ENCODE results near the gene CCBE1.
"Not testable (repeated sequence)": the region's sequence is repeated elsewhere in the genome, so short reads cannot be mapped to it uniquely, and the experiment has no call there.

Gene CCBE1

GRCh38 chr18:59656373-59656887 lies 40.8 kb downstream of the CCBE1 start:
- DNase-seq (ENCODE audit: low read depth) = no peak

GRCh38 chr18:59655676-59656075 lies 41.5 kb downstream of the CCBE1 start:
- no peak for DNase-seq (ENCODE audit: low read depth)

- DNase-seq (ENCODE audit: low read depth) = no peak
Observed at GRCh38 chr18:59651071-59651470, 46.2 kb downstream of the CCBE1 start.

- no peak for DNase-seq (ENCODE audit: low read depth)
Observed at GRCh38 chr18:59650266-59650820, 46.9 kb downstream of the CCBE1 start.

GRCh38 chr18:59649591-59649990 lies 47.6 kb downstream of the CCBE1 start:
- no peak for DNase-seq (ENCODE audit: low read depth)

GRCh38 chr18:59648469-59648868 lies 48.8 kb downstream of the CCBE1 start:
- not testable (repeated sequence) for DNase-seq (ENCODE audit: low read depth)

GRCh38 chr18:59646963-59647307 lies 50.3 kb downstream of the CCBE1 start:
- DNase-seq (ENCODE audit: low read depth) = no peak

- no peak for DNase-seq (ENCODE audit: low read depth)
Observed at GRCh38 chr18:59646228-59646962, 50.8 kb downstream of the CCBE1 start.

- DNase-seq (ENCODE audit: low read depth) = no peak
Observed at GRCh38 chr18:59643740-59644139, 53.5 kb downstream of the CCBE1 start.

- DNase-seq (ENCODE audit: low read depth) = no peak
Observed at GRCh38 chr18:59640721-59641120, 56.5 kb downstream of the CCBE1 start.

GRCh38 chr18:59639821-59640220 lies 57.4 kb downstream of the CCBE1 start:
- no peak for DNase-seq (ENCODE audit: low read depth)

GRCh38 chr18:59639136-59639535 lies 58.1 kb downstream of the CCBE1 start:
- DNase-seq (ENCODE audit: low read depth) = no peak

- DNase-seq (ENCODE audit: low read depth) = no peak
Observed at GRCh38 chr18:59633961-59634485, 63.2 kb downstream of the CCBE1 start.

- no peak for DNase-seq (ENCODE audit: low read depth)
Observed at GRCh38 chr18:59633317-59633716, 63.9 kb downstream of the CCBE1 start.

- DNase-seq (ENCODE audit: low read depth) = no peak
Observed at GRCh38 chr18:59631583-59632181, 65.5 kb downstream of the CCBE1 start.

GRCh38 chr18:59629894-59630293 lies 67.3 kb downstream of the CCBE1 start:
- no peak for DNase-seq (ENCODE audit: low read depth)

GRCh38 chr18:59628995-59629394 lies 68.2 kb downstream of the CCBE1 start:
- DNase-seq (ENCODE audit: low read depth) = no peak

- no peak for DNase-seq (ENCODE audit: low read depth)
Observed at GRCh38 chr18:59627414-59627813, 69.8 kb downstream of the CCBE1 start.

- no peak for DNase-seq (ENCODE audit: low read depth)
Observed at GRCh38 chr18:59624369-59624765, 72.9 kb downstream of the CCBE1 start.

- no peak for DNase-seq (ENCODE audit: low read depth)
Observed at GRCh38 chr18:59623456-59624368, 73.5 kb downstream of the CCBE1 start.

GRCh38 chr18:59621027-59621426 lies 76.2 kb downstream of the CCBE1 start:
- DNase-seq (ENCODE audit: low read depth) = no peak

GRCh38 chr18:59620381-59620780 lies 76.8 kb downstream of the CCBE1 start:
- DNase-seq (ENCODE audit: low read depth) = no peak

Data from stimulated activated CD8-positive, alpha-beta memory T cell treated with anti-CD3 and anti-CD28 coated beads, Interleukin-12 subunit alpha, Interleukin-12 subunit beta, amount 100 ng/mL, for 4 hours (primary cell).